Measurements from ENCODE around the gene MGAT5.

MGAT5 gene

DNA sequence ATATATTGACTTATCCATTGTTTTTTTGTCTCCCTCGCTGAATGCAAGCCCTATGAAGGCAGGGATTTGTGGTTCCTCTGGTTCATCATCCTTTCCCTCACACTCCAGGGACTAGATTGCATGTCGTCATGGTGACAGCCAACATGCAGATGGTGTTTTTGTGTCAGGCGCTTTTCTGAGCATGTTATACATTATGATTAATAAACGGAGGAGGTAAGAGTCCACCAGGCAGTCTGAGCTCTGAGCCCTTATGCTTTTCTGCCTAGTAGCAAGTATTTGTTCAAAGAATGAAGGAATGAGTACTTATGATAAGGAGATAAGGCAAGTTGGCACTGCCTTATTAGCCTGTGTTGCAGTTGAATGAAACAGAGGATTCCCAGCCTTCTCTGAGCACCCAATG lies 181.6 kb downstream of the MGAT5 start:
- Histone ChIP-seq H3K4me3 (ENCODE audit: low read length) (no peak overlapping the region), H3K36me3 (ENCODE audit: insufficient read depth, low read length) (no peaks in the 10 kb centered on the region), H3K9me3 (replicated peaks; ENCODE audit: low read length) (no peaks in the 10 kb centered on the region), H3K4me1 (ENCODE audit: control insufficient read depth, insufficient read depth, low read length) (peaks cover 11% of the 10 kb centered on the region), H3K9ac (ENCODE audit: low read depth, low read length) (no peak overlapping the region), H3K27me3 (ENCODE audit: control insufficient read depth, insufficient read depth, low read length) (no peaks in the 10 kb centered on the region), H3K4me2 (ENCODE audit: low read length) (no peak overlapping the region)

DNA sequence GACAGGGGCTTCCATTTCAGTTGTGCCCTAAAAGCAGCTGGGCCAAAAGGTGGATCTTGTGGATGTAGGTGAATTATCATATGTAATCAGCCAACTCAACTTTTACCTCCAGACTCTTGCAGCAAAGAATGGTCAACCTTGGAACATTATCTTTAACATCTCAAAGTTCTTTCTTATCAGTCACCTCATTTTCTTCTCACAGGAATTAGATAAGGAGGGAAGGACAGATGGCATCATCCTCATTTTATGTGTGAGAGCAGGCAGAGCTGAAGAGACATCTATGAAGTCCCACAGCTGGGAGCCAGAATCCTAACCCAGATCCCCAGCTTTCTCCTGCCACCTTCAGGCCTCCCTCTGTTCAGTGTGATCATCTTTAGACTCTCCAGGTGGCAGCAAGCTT lies 182.1 kb downstream of the MGAT5 start:
- Histone ChIP-seq H3K9ac (ENCODE audit: low read depth, low read length) (no peak overlapping the region), H3K36me3 (ENCODE audit: insufficient read depth, low read length) (no peaks in the 10 kb centered on the region), H3K4me2 (ENCODE audit: low read length) (no peak overlapping the region), H3K4me3 (ENCODE audit: low read length) (no peak overlapping the region), H3K9me3 (replicated peaks; ENCODE audit: low read length) (no peaks in the 10 kb centered on the region), H3K4me1 (ENCODE audit: control insufficient read depth, insufficient read depth, low read length) (peaks cover 11% of the 10 kb centered on the region), H3K27me3 (ENCODE audit: control insufficient read depth, insufficient read depth, low read length) (no peaks in the 10 kb centered on the region)

DNA sequence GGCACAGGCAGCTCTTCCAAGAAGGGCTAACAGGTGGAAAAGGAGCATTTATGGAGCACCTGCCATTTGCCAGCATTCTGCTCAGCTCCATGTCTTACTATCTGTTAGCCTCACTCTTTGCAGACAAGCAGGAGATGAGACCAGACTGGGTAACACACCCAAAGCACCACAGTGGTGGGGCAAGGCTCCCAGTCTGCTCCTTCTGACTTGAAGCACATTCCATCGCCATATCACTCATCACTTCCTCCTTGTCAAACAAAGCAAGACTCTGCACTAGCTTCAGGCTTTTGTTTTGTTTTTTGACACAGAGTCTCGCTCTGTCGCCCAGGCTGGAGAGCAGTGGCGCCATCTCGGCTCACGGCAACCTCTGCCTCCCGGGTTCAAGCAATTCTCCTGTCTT lies 182.8 kb downstream of the MGAT5 start:
- H3K4me1 ChIP-seq (ENCODE audit: control insufficient read depth, insufficient read depth, low read length): peaks cover 9% of the 10 kb centered on the region
- no peaks in the 10 kb centered on the region for H3K27me3 ChIP-seq (ENCODE audit: control insufficient read depth, insufficient read depth, low read length)
- H3K4me3 ChIP-seq (ENCODE audit: low read length): no peak overlapping the region
- no peak overlapping the region for H3K9ac ChIP-seq (ENCODE audit: low read depth, low read length)
- H3K9me3 ChIP-seq (replicated peaks; ENCODE audit: low read length): no peaks in the 10 kb centered on the region
- H3K4me2 ChIP-seq (ENCODE audit: low read length): no peak overlapping the region
- no peaks in the 10 kb centered on the region for H3K36me3 ChIP-seq (ENCODE audit: insufficient read depth, low read length)

DNA sequence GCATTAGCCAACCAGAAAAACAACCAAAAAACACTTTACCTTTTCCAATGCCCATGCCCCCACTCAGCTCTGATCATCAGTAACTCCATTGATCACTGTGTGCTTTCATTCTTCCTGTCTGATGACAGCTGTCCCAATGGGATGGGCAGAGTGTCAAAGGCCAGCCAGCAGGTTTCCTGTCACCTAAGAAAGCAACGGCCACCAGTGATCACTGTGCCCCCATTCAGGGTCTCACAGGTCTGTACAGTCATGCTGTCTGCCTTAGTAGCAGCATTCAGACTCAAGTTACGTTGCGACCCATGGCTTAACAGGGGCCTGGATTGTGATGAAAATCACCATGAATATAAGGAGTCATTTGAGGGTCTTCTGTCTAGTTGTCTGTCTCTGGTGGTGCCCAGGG lies 184.5 kb downstream of the MGAT5 start:
- Histone ChIP-seq H3K9me3 (replicated peaks; ENCODE audit: low read length) (no peaks in the 10 kb centered on the region), H3K27me3 (ENCODE audit: control insufficient read depth, insufficient read depth, low read length) (no peaks in the 10 kb centered on the region), H3K4me1 (ENCODE audit: control insufficient read depth, insufficient read depth, low read length) (no peaks in the 10 kb centered on the region), H3K4me3 (ENCODE audit: low read length) (no peak overlapping the region), H3K4me2 (ENCODE audit: low read length) (no peak overlapping the region), H3K9ac (ENCODE audit: low read depth, low read length) (no peak overlapping the region), H3K36me3 (ENCODE audit: insufficient read depth, low read length) (no peaks in the 10 kb centered on the region)

DNA sequence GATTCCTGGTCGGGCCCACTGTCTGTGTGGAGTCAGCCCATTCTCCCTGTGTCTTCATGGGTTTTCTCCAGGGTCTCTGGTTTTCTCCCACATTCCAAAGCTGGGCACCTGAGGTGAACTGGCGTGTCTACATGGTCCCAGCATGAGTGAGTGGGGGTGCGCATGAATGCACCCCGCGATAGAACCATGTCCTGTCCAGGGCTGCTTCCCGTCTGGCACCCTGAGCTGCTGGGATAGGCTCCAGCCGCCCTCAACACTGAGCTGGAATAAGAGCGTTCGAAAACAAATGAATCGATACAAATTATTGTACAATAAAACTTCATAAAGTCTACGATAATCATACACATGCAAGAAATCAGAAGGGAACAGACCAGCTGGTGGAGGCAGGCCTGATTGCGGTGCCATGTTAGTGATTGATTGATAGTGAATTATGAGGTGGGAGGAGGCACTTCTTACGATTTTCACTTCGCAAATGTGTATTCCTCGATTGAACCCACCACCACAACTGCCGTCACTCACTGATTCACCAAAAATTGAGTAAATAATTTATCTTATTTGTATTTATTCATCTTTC lies 186.6 kb downstream of the MGAT5 start:
- no peaks in the 10 kb centered on the region for H3K36me3 ChIP-seq (ENCODE audit: insufficient read depth, low read length)

DNA sequence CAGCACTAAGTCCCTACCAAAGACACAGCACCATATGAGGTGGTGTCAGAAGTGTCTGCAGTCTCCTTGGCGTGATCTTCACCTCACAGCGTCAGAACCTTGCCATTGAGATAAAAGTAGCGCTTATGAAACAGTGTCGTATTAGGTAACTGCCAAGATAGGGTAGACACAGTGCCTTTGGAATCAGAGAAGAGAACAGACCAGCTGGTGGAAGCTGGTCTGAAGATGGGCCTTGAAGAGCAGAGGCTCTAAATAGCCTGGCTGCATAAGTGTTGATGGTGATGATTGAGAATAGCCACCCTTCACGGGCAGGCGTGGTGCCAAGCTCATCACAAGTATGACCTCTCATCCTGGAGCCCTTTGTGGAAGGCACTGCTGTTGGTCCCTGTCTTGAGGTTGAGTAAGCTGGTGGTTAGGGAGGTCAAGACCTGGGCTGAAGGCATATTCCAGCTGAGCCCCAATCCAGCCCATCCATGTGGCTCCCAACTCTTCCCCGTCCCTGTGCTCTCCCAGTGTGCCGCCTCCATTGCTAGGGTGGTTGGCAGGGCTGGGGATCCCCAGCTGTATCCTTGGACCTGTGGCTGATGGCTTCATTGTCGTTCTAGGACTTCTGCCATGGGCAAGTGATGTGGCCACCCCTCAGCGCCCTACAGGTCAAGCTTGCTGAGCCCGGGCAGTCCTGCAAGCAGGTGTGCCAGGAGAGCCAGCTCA lies 187.4 kb downstream of the MGAT5 start:
- Histone ChIP-seq H3K36me3 (ENCODE audit: insufficient read depth, low read length) (no peaks in the 10 kb centered on the region), H3K9ac (ENCODE audit: low read depth, low read length) (no peak overlapping the region), H3K27me3 (ENCODE audit: control insufficient read depth, insufficient read depth, low read length) (no peaks in the 10 kb centered on the region), H3K4me2 (ENCODE audit: low read length) (no peak overlapping the region), H3K9me3 (replicated peaks; ENCODE audit: low read length) (no peaks in the 10 kb centered on the region), H3K4me3 (ENCODE audit: low read length) (no peak overlapping the region), H3K4me1 (ENCODE audit: control insufficient read depth, insufficient read depth, low read length) (peaks cover 8% of the 10 kb centered on the region)

More for the DNA sequence above, 186.6 kb downstream of the MGAT5 start:
- Histone ChIP-seq H3K9me3 (replicated peaks; ENCODE audit: low read length) (no peaks in the 10 kb centered on the region), H3K4me3 (ENCODE audit: low read length) (no peak overlapping the region), H3K27me3 (ENCODE audit: control insufficient read depth, insufficient read depth, low read length) (no peaks in the 10 kb centered on the region), H3K4me2 (ENCODE audit: low read length) (no peak overlapping the region), H3K4me1 (ENCODE audit: control insufficient read depth, insufficient read depth, low read length) (no peaks in the 10 kb centered on the region), H3K9ac (ENCODE audit: low read depth, low read length) (no peak overlapping the region)

DNA sequence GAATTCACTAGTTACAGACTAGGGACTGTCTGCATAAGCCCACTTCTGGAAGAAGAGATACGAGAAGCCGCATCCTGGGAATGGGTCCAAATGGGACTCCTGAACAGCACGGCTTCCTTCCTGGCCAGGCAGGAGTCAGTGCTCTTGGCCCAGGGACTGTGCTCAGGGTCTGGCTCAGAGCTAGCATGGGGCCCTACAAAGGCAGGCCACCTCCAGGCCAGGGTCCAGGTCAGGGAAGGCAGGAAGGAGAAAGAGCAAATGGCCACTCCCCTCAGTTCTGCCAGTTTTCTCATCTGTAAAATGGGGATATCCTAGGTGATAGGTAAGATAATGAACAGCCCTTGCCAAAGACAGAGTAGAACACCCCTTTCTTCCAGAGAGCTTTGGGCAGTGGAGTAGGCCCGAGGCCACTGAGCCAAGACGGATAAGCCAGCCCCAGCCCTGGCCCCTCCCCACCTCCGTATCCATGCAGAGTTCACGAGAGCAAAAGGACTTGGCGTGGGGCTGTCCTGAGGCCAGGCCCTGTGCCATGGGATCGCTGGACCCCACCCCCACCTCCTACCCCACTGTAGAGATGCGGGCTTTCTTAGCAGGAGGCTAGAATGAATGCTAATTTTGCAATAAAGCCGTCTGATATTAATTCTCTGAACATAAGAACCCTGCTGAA lies 190.1 kb downstream of the MGAT5 start:
- H3K27me3 ChIP-seq (ENCODE audit: control insufficient read depth, insufficient read depth, low read length): no peaks in the 10 kb centered on the region
- H3K9me3 ChIP-seq (replicated peaks; ENCODE audit: low read length): no peaks in the 10 kb centered on the region
- peaks cover 16% of the 10 kb centered on the region for H3K4me1 ChIP-seq (ENCODE audit: control insufficient read depth, insufficient read depth, low read length)
- H3K4me2 ChIP-seq (ENCODE audit: low read length): no peak overlapping the region
- no peak overlapping the region for H3K9ac ChIP-seq (ENCODE audit: low read depth, low read length)
- H3K36me3 ChIP-seq (ENCODE audit: insufficient read depth, low read length): no peaks in the 10 kb centered on the region
- no peak overlapping the region for H3K4me3 ChIP-seq (ENCODE audit: low read length)

DNA sequence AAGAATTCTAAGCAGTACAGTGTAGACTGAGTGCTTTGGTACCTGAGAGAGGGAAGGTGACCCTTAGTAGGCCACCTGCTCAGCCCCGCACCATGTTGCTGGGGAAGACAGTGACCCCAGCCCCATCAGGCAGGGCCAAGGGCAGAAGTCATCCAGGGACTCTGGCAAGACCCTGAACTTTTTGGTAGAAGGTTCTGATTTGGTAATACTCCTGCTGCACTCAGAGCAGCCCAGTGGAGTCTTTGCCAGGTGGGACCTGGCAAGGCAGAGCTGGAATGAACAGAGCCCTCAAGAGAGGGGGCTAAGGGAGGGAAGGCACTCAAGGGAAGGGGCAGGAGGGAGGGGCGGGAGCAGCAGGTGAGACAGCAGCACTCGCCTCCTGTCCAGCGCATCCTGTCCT lies 191.2 kb downstream of the MGAT5 start:
- H3K36me3 ChIP-seq (ENCODE audit: insufficient read depth, low read length): no peaks in the 10 kb centered on the region
- H3K4me1 ChIP-seq (ENCODE audit: control insufficient read depth, insufficient read depth, low read length): peaks cover 16% of the 10 kb centered on the region
- H3K9me3 ChIP-seq (replicated peaks; ENCODE audit: low read length): no peaks in the 10 kb centered on the region
- no peak overlapping the region for H3K9ac ChIP-seq (ENCODE audit: low read depth, low read length)
- H3K27me3 ChIP-seq (ENCODE audit: control insufficient read depth, insufficient read depth, low read length): no peaks in the 10 kb centered on the region
- H3K4me3 ChIP-seq (ENCODE audit: low read length): no peak overlapping the region
- H3K4me2 ChIP-seq (ENCODE audit: low read length): no peak overlapping the region

DNA sequence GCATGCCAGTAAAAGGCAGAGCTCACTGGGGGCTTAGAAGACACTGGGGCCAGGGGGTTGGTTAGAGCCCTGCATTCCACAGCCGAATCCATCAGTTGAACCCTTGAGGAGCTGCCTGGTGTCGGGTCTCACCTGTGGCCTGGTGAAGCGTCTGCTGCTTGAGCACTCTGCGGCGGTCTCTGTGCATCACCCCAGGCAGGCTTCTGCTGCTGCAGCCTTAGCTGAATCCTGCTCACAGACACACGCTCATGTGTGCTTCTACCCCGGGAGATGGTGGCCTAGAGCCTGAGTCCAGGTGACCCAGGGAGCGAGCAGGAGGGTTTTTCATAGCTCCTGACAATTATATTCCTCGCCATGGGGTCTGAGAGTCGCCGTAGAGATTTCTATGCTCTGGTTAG lies 192.1 kb downstream of the MGAT5 start:
- H3K9me3 ChIP-seq (replicated peaks; ENCODE audit: low read length): no peaks in the 10 kb centered on the region

DNA sequence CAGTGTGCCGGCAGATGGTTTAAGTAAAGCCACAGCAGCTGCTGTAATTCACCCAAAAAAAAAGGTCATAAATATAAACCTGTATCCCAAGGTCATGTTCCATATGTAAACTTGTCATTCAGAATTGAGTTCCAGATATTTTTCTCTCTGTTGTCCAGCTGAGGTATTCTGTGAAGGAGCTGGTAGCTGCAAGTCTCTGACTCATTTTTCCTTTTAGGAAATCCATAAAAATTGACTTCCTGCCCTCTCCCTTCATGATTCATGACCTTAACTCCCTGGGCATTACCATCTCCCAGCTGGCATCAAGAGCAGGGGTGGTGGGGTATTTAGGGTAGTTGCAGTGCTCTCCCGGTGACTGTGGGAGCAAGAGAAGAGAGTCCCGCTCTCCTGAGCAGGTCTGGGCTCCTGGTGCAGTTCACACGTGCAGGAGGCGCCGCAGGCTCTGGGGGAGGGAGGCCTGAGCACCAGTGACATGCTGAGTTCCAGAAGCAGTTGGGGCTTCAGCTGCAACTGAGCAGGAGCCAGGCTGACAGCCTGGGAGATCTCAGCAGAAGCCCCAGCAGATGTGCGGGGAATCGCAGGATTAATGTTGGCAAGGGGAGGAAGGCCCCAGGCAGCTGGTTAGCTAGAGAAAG lies 192.6 kb downstream of the MGAT5 start:
- Histone ChIP-seq H3K4me2 (ENCODE audit: low read length) (peak overlapping the region; percentile 22), H3K9ac (ENCODE audit: low read depth, low read length) (no peak overlapping the region), H3K4me3 (ENCODE audit: low read length) (no peak overlapping the region), H3K27me3 (ENCODE audit: control insufficient read depth, insufficient read depth, low read length) (no peaks in the 10 kb centered on the region), H3K9me3 (replicated peaks; ENCODE audit: low read length) (no peaks in the 10 kb centered on the region), H3K36me3 (ENCODE audit: insufficient read depth, low read length) (no peaks in the 10 kb centered on the region), H3K4me1 (ENCODE audit: control insufficient read depth, insufficient read depth, low read length) (peaks cover 16% of the 10 kb centered on the region)

More for the DNA sequence above, 192.1 kb downstream of the MGAT5 start:
- Histone ChIP-seq H3K4me3 (ENCODE audit: low read length) (no peak overlapping the region), H3K27me3 (ENCODE audit: control insufficient read depth, insufficient read depth, low read length) (no peaks in the 10 kb centered on the region), H3K4me1 (ENCODE audit: control insufficient read depth, insufficient read depth, low read length) (peaks cover 16% of the 10 kb centered on the region), H3K4me2 (ENCODE audit: low read length) (peak overlapping the region; percentile 22), H3K36me3 (ENCODE audit: insufficient read depth, low read length) (no peaks in the 10 kb centered on the region), H3K9ac (ENCODE audit: low read depth, low read length) (no peak overlapping the region)

DNA sequence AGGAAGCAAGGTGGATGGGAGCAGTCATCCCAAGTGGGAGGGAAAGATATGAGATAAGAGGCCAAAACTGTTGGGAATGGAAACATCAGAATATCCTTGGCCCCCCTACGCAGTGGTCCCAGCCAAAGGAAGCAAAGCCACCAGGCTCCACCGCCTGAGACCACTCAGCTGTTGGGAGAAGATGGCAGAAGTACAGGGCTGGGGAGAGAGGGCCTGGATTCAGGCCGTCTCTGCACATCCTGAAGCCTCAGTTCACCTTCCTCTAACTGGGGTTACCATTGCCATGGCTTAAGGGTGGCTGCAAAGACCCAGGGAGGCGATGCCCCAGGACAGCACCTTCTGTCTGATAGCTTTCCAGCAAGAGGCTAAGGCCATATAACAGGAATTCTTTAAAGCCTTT lies 193.8 kb downstream of the MGAT5 start:
- H3K4me2 ChIP-seq (ENCODE audit: low read length): no peak overlapping the region
- no peaks in the 10 kb centered on the region for H3K27me3 ChIP-seq (ENCODE audit: control insufficient read depth, insufficient read depth, low read length)
- no peak overlapping the region for H3K4me3 ChIP-seq (ENCODE audit: low read length)
- H3K9me3 ChIP-seq (replicated peaks; ENCODE audit: low read length): no peaks in the 10 kb centered on the region
- H3K36me3 ChIP-seq (ENCODE audit: insufficient read depth, low read length): no peaks in the 10 kb centered on the region
- H3K9ac ChIP-seq (ENCODE audit: low read depth, low read length): no peak overlapping the region
- H3K4me1 ChIP-seq (ENCODE audit: control insufficient read depth, insufficient read depth, low read length): peaks cover 16% of the 10 kb centered on the region
